Measurements from ENCODE around the gene OVOL3. TPM values are rescaled to one million over a fixed set of nuclear protein-coding genes. Genes with fewer than 3 reads are reported as not detected.

Gene OVOL3
- total and polyA plus RNA-seq, 2 donors = not detected

DNA sequence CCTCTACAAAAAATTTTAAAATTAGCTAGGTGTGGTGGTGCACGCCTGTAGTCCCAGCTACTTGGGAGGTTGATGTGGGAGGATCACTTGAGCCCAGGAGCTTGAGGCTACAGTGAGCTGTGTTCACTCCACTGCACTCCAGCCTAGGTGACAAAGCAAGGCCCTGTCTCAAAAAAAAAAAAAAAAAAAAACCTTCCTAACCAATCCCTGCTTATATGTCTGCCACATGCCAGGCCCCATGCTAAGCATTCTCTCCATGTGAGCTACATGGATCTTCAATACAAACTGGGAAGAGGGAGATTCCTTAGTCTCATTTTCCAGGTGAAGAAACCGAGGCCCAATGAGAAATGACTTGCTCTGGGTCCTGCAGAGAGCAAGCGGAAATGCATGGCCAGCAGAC lies 2.3 kb upstream of the OVOL3 start:
- Histone ChIP-seq H3K27ac (ENCODE audit: low read depth) (no peak overlapping the region), H3K4me3 (ENCODE audit: low read depth, low read length) (no peak overlapping the region), H3K4me1 (ENCODE audit: insufficient read depth) (no peaks in the 10 kb centered on the region), H3K36me3 (ENCODE audit: insufficient read depth) (peaks cover 2% of the 10 kb centered on the region)
- WGBS = 93% methylated on average over 3 of the region's 3 CpGs
- no peak for DNase-seq (ENCODE audit: extremely low spot score)

DNA sequence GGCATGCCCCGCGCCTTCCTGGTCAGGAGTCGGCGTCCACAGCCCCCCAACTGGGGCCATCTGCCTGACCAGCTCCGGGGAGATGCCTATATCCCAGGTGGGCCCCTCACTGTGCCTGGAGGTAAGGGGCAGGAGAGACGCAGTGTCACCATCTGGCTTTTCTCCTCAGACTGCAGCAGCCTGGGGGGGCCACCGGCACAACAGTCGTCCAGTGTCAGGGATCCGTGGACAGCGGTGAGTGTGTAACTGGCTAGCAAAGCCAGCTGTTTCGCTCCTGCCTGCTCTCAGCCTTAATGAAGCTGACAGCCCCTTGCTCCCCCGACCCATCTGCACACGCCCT lies 227 bp downstream of the OVOL3 start:
- Histone ChIP-seq H3K4me3 (ENCODE audit: low read depth, low read length) (no peak overlapping the region), H3K4me1 (ENCODE audit: insufficient read depth) (no peaks in the 10 kb centered on the region), H3K36me3 (ENCODE audit: insufficient read depth) (peaks cover 2% of the 10 kb centered on the region), H3K27ac (ENCODE audit: low read depth) (no peak overlapping the region)
- DNase-seq (ENCODE audit: extremely low spot score) = no peak
- 73% methylated on average over 13 of the region's 13 CpGs for WGBS

DNA sequence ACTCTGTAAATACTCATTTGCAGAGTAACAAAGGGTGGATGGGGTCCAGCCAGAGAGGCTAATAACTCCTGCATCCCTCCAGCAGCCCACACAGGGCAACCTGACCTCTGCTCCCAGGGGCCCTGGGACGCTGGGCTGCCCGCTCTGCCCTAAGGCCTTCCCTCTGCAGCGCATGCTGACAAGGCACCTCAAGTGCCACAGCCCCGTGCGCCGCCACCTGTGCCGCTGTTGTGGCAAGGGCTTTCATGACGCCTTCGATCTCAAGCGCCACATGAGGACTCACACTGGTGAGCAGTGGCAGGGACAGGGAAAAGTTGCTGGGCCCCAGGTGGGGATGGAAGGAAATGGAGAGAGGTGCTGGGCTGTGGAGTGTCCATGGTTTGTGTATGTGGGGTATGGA lies 1.7 kb downstream of the OVOL3 start:
- H3K36me3 ChIP-seq (ENCODE audit: insufficient read depth) = peaks cover 2% of the 10 kb centered on the region
- DNase-seq (ENCODE audit: extremely low spot score) = no peak
- 95% methylated on average over 10 of the region's 10 CpGs for WGBS

DNA sequence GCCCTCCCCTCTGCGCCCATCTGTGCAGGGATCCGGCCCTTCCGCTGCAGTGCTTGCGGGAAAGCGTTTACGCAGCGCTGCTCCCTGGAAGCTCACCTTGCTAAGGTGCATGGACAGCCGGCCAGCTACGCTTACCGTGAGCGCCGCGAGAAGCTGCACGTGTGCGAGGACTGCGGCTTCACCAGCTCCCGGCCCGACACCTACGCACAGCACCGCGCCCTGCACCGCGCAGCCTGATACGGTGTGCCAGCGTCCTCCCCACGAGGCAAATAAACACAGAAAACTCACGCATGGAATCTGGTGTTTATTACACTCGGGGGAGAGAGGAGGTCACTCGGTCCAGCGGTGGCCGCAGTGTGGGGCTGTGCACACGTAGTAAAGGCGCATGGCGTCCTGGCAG lies 2.5 kb downstream of the OVOL3 start:
- Histone ChIP-seq H3K4me3 (ENCODE audit: low read depth, low read length) (no peak overlapping the region), H3K27ac (ENCODE audit: low read depth) (no peak overlapping the region), H3K4me1 (ENCODE audit: insufficient read depth) (no peaks in the 10 kb centered on the region), H3K36me3 (ENCODE audit: insufficient read depth) (peaks cover 2% of the 10 kb centered on the region)
- DNase-seq (ENCODE audit: extremely low spot score) = no peak
- WGBS = 89% methylated on average over 34 of the region's 34 CpGs

More for the DNA sequence above, 1.7 kb downstream of the OVOL3 start:
- H3K4me1 ChIP-seq (ENCODE audit: insufficient read depth) = no peaks in the 10 kb centered on the region
- H3K4me3 ChIP-seq (ENCODE audit: low read depth, low read length) = no peak overlapping the region
- H3K27ac ChIP-seq (ENCODE audit: low read depth) = no peak overlapping the region

DNA sequence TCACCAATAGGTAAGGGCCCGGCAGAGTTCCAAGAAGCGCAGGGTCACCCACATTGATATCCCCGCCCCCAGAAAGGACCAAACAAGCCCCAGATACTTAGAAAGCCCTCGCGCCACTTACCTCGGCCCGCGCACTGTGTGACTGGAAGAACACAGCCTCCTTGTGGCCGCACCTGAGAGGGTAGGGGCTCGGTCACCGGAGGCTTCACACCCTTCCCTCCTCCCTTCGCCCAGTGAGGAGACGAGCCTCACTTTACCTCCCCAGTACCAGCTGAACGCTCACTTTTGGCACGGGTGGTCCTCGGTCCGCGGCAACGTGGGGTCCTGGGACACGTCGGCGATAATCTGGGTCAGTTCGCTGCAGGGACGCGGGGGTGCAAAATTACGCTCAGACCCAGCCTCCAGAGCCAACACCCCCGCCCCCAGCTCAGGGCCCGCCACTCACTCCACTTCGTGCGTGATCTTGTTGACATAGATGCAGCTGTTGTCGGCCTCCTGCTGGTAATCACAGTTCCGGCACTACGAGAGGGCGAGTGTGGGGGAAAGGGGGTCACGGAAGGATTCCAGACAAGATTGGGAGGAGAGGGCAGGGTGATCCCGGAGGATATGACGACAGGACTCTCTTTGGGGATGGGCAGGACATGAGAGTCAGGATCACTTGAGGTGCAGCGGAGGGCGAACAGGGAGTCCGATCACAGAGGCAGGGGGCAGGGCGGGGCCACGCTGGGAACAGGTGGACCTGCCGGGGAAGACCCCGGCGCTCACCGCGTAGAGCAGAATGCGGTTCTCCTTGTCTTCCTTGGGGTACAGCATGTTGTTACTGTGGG lies 3.2 kb downstream of the OVOL3 start:
- Histone ChIP-seq H3K4me3 (ENCODE audit: low read depth, low read length) (peak overlapping the region; percentile 58), H3K4me1 (ENCODE audit: insufficient read depth) (no peaks in the 10 kb centered on the region), H3K36me3 (ENCODE audit: insufficient read depth) (peaks cover 2% of the 10 kb centered on the region), H3K27ac (ENCODE audit: low read depth) (peak overlapping the region; percentile 73)
- DNase-seq (ENCODE audit: extremely low spot score) = no peak
- WGBS = 8% methylated on average over 48 of the region's 48 CpGs

DNA sequence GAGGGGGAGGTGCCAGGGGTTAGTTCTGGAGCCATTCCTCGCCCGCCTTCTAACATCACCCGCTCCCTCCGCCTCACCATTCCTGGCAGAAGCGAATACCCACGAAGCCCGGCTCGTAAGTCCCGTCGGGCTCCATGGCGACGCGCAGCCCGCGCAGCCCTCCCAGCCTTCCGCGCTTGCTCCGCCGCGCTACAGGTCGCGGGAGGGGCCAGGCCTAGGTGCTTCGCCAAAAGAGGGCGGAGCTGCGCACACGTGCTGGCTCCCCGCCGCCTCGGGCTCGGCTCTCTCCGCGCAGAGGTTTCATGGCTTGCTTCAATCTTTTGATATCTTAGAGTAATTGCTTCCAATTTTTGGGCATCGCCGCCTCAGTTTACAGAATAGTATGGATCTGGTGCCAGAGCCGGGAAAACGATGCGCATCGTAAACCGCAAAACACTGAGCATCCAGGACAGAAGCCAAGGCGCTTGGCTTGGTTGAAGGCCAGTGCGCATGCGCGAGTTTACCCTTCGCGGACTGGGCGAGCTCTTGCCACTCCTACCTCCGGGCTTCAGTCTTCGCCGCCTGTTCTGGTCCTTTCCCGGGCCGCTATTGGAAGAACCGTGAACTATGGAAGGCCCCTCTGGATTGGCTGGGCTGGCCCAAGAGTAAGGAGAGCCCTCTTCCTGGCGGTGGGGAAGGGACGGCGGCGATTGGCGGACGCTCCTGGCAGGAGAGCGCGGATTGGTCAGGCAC lies 3.9 kb downstream of the OVOL3 start, which contains the start of gene POLR2I:
Gene POLR2I, minus strand, starts transcription at position 155 of the 732 bp plus-strand sequence. Its CDS starts 19 bp downstream, at position 136.
- Histone ChIP-seq H3K36me3 (ENCODE audit: insufficient read depth) (peaks cover 4% of the 10 kb centered on the region), H3K4me3 (ENCODE audit: low read depth, low read length) (peak within 1 kb of the TSS; percentile 71), H3K27ac (ENCODE audit: low read depth) (peak within 1 kb of the TSS; percentile 73), H3K4me1 (ENCODE audit: insufficient read depth) (no peaks in the 10 kb centered on the region)
- DNase-seq (ENCODE audit: extremely low spot score) = peak; percentile 99
- WGBS = under 1% methylated on average over 60 of the region's 60 CpGs

DNA sequence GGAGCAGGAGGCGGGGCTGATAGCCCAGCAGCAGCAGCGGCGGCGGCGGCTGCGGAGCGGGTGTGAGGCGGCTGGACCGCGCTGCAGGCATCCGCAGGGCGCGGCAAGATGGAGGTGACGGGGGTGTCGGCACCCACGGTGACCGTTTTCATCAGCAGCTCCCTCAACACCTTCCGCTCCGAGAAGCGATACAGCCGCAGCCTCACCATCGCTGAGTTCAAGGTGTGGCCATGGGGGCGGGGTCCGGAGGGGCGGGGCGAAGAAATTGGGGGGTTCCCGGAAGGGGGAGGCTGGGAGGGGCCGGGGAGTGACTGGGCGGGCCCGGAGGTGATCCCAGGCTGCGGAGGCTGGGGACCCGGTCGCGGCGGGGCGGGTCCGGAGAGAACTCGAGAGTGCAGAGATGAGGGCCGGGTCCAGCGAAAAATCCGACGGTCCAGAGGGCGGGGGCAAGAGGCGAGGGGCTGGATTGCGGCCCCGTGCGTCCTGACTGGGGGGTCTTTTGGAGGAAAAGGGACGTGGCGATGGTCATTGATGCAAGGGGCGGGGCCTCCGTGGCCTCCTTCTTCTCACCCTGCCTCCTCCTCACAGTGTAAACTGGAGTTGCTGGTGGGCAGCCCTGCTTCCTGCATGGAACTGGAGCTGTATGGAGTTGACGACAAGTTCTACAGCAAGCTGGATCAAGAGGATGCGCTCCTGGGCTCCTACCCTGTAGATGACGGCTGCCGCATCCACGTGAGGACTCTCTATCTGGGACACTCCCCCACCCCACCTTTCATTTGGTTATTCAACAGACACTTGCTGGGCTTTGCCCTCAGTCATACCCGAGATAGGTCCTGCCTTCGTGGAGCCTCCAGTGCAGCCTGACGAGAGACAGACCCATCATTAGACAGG lies 4.8 kb downstream of the OVOL3 start, which contains the start of gene TBCB:
Gene TBCB, plus strand, starts transcription at position 16 of the 891 bp plus-strand sequence. Its CDS starts 93 bp downstream, at position 109.
- peaks cover 3% of the 10 kb centered on the region for H3K36me3 ChIP-seq (ENCODE audit: insufficient read depth)

DNA sequence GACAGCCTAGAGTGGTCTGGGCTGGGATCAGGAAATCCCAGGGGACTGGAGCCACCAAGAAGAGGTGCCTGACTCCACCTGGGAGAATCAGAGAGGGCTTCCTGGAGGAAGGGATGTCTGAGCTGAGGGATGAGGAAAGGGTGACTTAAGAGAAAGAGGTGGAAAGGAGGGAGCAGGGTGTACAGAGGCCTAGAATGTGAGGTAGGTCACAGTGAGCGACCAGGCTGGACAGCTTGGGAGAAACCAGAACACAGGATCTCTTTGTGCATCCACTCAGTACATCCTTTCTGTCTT lies 5.3 kb downstream of the OVOL3 start:
- H3K27ac ChIP-seq (ENCODE audit: low read depth) = no peak overlapping the region
- peaks cover 2% of the 10 kb centered on the region for H3K36me3 ChIP-seq (ENCODE audit: insufficient read depth)
- no peak for DNase-seq (ENCODE audit: extremely low spot score)
- no peaks in the 10 kb centered on the region for H3K4me1 ChIP-seq (ENCODE audit: insufficient read depth)
- WGBS = 85% methylated on average over 1 of the region's 1 CpG
- H3K4me3 ChIP-seq (ENCODE audit: low read depth, low read length) = no peak overlapping the region

More for the DNA sequence above, 4.8 kb downstream of the OVOL3 start, which contains the start of gene TBCB:
- DNase-seq (ENCODE audit: extremely low spot score) = no peak
- no peaks in the 10 kb centered on the region for H3K4me1 ChIP-seq (ENCODE audit: insufficient read depth)
- H3K4me3 ChIP-seq (ENCODE audit: low read depth, low read length) = peak within 1 kb of the TSS; percentile 71
- 3% methylated on average over 59 of the region's 59 CpGs for WGBS
- H3K27ac ChIP-seq (ENCODE audit: low read depth) = peak within 1 kb of the TSS; percentile 73

DNA sequence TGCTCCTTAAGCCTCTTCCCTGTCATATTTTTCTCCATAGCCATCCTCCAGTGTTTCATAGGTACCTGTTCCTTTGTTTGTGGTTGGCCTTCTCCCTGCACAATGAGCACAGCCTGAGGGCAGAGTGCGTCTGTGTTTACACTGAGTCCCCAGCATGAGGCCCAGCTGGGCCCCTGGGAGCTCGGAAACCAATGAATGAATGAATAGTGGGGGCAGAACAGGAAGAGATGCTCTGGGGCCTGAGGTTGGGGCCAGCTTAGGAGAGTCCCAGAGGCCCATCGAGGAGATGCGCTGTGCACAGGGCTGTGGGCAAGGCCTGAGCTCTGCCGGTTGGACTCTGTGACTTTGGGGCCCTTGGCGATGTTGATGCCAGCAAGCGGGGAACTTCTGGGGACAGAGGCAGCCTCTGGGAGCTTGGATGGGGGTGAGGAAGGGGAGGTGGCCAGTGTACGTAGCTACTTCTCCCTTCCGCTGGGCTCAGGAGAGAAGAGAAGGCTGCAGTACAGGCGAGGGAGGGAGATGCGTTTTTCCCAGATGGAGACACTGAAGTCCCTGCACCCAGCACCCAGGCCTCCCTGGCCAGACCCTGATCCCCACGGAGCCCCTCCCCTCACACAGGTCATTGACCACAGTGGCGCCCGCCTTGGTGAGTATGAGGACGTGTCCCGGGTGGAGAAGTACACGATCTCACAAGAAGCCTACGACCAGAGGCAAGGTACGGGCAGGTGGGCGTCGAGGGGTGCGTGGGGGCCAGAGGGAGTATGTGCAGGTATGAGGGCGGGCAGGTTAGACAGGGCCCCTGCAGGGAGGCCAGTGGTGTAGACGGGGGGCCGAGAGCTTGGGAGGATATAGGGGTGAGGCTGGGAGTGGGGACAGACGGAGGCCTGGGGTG lies 9.4 kb downstream of the OVOL3 start:
- Histone ChIP-seq H3K4me1 (ENCODE audit: insufficient read depth) (no peaks in the 10 kb centered on the region), H3K36me3 (ENCODE audit: insufficient read depth) (peaks cover 5% of the 10 kb centered on the region), H3K27ac (ENCODE audit: low read depth) (no peak overlapping the region), H3K4me3 (ENCODE audit: low read depth, low read length) (no peak overlapping the region)
- WGBS = 88% methylated on average over 26 of the region's 26 CpGs
- DNase-seq (ENCODE audit: extremely low spot score) = no peak

DNA sequence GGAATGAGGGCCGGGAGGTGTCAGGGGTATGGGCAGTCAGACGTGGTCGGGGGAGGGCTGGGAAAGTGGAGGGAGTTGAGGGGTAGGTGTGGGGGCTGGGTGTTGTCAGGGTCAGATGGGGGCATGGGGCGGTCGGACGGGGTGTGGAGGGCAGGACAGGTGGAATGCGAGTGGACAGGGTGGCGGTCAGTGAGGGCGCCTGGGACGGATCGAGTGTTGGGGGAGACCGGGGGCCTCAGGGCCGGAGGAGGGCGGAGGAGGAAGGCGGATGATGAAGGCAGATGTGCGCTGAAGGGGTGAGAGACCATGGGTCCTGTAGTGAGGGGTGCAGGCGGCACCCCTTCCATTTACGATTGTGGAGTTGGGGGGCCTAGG lies 10.0 kb downstream of the OVOL3 start:
- 91% methylated on average over 18 of the region's 18 CpGs for WGBS
- H3K27ac ChIP-seq (ENCODE audit: low read depth) = no peak overlapping the region
- H3K4me3 ChIP-seq (ENCODE audit: low read depth, low read length) = no peak overlapping the region
- peaks cover 5% of the 10 kb centered on the region for H3K36me3 ChIP-seq (ENCODE audit: insufficient read depth)
- no peaks in the 10 kb centered on the region for H3K4me1 ChIP-seq (ENCODE audit: insufficient read depth)
- DNase-seq (ENCODE audit: extremely low spot score) = no peak

DNA sequence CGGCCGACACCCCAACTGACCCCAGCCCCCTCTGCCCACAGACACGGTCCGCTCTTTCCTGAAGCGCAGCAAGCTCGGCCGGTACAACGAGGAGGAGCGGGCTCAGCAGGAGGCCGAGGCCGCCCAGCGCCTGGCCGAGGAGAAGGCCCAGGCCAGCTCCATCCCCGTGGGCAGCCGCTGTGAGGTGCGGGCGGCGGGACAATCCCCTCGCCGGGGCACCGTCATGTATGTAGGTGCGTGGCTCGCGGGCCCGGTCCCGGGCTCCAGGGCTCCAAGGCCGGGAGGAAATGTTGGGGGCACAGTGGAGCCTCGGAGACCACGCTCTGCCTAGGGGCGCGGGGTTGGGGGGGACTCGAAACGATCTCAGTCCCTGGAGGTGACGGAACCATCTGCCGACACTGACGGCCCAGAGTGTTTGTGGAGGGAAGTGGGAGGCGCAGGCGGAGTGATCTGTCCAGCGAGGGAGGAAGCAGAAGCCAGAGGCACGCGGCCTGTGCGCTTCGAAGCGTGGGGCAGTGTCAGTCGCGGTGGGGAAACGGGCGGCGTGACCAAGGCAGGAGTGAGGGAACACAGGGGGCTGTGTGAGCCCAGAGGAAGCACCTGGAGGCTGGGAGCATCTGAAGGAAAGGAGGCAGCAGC lies 10.7 kb downstream of the OVOL3 start:
- no peak overlapping the region for H3K27ac ChIP-seq (ENCODE audit: low read depth)
- peaks cover 5% of the 10 kb centered on the region for H3K36me3 ChIP-seq (ENCODE audit: insufficient read depth)
- H3K4me1 ChIP-seq (ENCODE audit: insufficient read depth) = no peaks in the 10 kb centered on the region
- H3K4me3 ChIP-seq (ENCODE audit: low read depth, low read length) = no peak overlapping the region
- DNase-seq (ENCODE audit: extremely low spot score) = no peak
- WGBS = 88% methylated on average over 49 of the region's 49 CpGs

DNA sequence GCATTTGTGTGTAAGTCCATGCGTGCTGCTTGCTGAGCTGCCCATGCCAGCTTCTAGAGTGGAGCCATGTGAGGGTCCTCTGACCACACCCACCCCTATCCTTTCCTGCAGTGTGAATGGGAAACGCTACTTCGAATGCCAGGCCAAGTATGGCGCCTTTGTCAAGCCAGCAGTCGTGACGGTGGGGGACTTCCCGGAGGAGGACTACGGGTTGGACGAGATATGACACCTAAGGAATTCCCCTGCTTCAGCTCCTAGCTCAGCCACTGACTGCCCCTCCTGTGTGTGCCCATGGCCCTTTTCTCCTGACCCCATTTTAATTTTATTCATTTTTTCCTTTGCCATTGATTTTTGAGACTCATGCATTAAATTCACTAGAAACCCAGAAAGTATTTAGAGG lies 14.6 kb downstream of the OVOL3 start:
- Histone ChIP-seq H3K4me1 (ENCODE audit: insufficient read depth) (no peaks in the 10 kb centered on the region), H3K27ac (ENCODE audit: low read depth) (no peak overlapping the region), H3K36me3 (ENCODE audit: insufficient read depth) (peaks cover 3% of the 10 kb centered on the region), H3K4me3 (ENCODE audit: low read depth, low read length) (no peak overlapping the region)
- WGBS = 81% methylated on average over 9 of the region's 9 CpGs
- no peak for DNase-seq (ENCODE audit: extremely low spot score)
